Measurements from ENCODE around the gene KLK13.

KLK13 gene

GRCh38 chr19:51060973-51061372 is 3.9 kb downstream of the KLK13 start:
- no peak for DNase-seq (ENCODE audit: low read depth in 2 of 2)

- DNase-seq (ENCODE audit: low read depth in 2 of 2): no peak
Measured at GRCh38 chr19:51060336-51060735, 4.6 kb downstream of the KLK13 start.

- DNase-seq (ENCODE audit: low read depth in 2 of 2): no peak
Measured at GRCh38 chr19:51059715-51060114, 5.2 kb downstream of the KLK13 start.

DNA sequence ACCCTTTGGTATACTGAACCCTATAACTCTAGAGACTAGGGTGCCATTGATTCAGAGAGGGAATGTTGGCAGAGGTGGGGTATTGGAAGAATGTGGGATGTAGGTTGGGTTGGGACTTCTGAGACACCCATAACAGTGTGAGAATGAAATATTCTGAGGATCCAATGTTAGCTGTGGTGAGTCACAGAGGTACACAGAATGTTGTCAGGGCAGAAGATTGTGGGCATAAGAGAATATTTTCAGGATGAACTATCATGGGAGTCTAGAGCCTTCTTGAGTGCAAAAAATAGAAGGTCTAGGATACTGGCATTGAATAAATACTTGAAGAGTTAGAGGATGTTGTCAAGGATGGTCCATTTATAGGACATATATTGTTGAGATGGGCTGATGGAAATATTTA is 9.0 kb downstream of the KLK13 start:
- no peak for DNase-seq (ENCODE audit: low read depth in 2 of 2)

- no peak for DNase-seq (ENCODE audit: low read depth in 2 of 2)
Measured at GRCh38 chr19:51047031-51047335, 17.9 kb downstream of the KLK13 start.

GRCh38 chr19:51044327-51044726 is 20.6 kb downstream of the KLK13 start:
- DNase-seq (ENCODE audit: low read depth in 2 of 2): no peak

GRCh38 chr19:51043497-51043896 is 21.4 kb downstream of the KLK13 start:
- no peak for DNase-seq (ENCODE audit: low read depth in 2 of 2)

DNA sequence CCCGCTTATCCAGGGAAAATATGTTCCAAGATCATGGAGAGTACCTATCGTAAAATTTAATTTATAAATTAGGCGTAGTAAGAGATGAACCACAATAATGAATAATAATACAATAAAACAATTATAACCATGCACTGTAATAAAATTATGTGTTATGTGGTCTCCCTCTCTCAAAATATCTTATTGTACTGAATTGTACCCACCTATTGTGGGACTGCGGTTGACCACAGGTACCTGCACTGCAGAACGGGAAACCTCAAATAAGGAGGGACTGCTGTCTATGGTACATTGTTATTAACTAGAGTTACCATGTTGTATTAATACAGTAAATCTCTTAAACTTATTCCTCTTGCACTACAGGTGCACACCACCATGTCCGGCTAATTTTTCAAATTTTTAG is 24.7 kb downstream of the KLK13 start:
- DNase-seq (ENCODE audit: low read depth in 2 of 2): no peak

GRCh38 chr19:51036519-51036918 is 28.4 kb downstream of the KLK13 start:
- DNase-seq (ENCODE audit: low read depth in 2 of 2): no peak

- DNase-seq (ENCODE audit: low read depth in 2 of 2): no peak
Measured at GRCh38 chr19:51034704-51035103, 30.2 kb downstream of the KLK13 start, which contains the start of gene KLK12. TSS of gene KLK12 (minus strand) at chr19:51035002. CDS start at chr19:51034621, 381 bp downstream.

DNA sequence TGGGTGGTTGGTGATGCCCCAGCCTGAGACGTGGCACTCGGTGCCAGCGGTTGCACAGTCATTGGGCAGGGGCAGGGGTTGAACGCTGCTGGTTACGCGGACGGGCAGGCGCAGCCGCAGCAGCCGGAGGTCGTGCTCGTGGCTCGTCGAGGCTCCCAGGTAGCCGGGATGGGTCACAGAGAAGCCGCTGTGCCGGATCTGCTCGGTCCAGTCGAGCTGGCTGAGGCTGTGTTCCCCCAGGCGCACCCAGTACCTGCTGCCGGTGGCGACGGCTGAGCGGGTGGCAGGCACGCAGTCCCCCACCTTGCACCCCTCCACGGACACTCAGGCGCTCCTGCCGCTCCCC is 33.0 kb downstream of the KLK13 start:
- no peak for DNase-seq (ENCODE audit: low read depth in 2 of 2)

DNA sequence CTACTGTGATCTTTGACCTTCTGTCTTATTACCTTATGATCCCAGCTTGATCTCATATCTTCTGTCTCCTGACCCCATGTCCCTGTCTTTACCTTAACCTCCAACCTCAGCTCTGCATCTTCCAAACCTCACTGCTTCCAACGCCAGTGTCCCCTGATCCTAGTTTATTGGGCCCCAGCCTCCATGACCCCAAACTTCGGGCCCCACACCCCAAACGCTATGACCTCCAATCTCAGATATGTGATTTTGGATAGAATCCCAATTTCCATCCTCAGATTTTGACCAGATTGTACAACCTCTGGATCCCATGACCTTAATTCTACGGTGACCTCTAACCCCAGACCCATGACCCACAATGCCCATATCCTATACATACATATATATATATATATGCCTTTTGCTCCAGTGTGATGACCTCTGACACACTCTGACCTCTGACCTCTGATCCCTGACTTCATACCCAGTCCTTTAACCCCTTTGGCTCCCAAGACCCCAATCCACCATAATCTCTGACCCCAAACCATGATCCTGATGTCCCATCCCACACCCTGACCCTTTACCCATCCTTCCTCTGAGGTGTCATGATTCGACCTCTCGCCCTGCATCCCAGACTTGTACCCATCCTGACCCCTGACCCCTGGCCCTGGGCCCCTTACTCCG is 33.5 kb downstream of the KLK13 start:
- DNase-seq (ENCODE audit: low read depth in 2 of 2): no peak

GRCh38 chr19:51030631-51031030 is 34.3 kb downstream of the KLK13 start:
- no peak for DNase-seq (ENCODE audit: low read depth in 2 of 2)

DNA sequence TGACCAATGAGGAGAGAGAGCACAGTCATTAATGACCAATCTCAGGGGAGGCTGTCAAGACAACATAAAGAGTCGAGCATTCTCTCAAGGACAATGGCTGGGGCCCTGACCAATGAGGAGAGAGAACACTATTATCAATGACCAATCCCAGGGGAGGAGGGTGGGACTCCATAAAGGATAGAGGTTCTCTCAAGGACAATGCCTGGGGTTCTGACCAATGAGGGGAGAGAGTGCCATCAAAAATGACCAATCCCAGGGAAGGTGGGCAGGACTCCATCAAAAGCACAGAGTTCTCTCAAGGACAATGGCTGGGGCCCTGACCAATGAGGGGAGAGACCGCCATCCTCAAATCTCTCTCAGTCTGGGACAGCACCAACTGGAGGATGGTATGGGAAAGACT is 35.2 kb downstream of the KLK13 start:
- DNase-seq (ENCODE audit: low read depth in 2 of 2): no peak

DNA sequence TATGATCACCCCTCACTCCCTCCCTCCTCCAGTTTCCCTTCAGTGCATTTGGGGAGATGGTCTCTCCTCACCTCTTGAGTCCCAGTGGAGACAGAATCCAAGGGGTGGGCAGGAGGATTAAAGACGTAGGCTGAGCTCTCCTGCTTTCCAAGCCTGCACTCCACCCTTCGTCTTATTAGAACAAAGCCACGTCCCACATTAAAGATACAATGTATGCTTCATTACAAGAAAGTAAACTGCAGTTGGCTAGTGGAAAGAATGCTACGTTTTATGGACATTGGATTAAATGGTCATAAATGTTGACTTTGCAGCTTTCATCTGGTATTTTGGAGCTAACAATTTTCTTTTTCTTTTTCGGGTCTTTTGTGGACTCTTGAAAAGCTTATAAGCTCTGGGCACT is 37.0 kb downstream of the KLK13 start:
- DNase-seq (ENCODE audit: low read depth in 2 of 2): no peak

DNA sequence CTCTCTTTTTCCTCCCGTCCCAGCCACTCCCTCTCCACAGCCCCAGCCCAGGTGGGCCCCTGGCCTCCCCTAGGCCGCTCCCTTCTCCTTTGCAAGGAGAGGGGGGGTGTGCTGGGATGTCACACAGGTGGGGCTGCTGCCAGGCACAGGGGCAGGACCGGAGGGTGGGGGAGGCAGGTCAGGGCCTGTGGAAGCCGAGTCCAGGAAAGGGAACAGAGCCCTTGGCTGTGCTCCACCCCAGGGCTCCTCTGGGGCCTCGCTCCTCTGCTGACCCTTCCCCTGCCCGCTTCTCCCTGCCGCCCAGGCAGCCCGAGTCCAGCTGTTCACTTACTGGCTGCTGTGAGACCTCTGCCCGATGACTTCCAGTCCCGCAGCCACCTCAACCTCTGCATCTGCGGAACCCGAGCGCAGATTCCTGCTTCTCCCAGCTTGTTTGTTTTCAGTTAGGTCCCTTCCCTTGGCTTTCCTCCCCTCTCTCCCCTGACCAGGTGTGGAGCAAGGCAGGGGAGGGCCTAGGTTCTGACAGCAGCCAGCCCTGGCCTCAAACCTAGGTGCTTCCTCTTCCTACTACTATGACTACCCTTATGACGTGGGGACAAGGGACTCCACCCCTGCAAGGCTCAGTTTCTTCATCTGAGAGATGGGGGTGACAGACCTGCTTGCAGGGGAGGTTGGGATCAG is 37.6 kb downstream of the KLK13 start:
- DNase-seq (ENCODE audit: low read depth in 2 of 2): no peak

- no peak for DNase-seq (ENCODE audit: low read depth in 2 of 2)
Measured at GRCh38 chr19:51026554-51026831, 38.4 kb downstream of the KLK13 start, which contains the start of gene KLK11. TSS of gene KLK11 (minus strand) at chr19:51026616. CDS start at chr19:51025631, 985 bp downstream.

DNA sequence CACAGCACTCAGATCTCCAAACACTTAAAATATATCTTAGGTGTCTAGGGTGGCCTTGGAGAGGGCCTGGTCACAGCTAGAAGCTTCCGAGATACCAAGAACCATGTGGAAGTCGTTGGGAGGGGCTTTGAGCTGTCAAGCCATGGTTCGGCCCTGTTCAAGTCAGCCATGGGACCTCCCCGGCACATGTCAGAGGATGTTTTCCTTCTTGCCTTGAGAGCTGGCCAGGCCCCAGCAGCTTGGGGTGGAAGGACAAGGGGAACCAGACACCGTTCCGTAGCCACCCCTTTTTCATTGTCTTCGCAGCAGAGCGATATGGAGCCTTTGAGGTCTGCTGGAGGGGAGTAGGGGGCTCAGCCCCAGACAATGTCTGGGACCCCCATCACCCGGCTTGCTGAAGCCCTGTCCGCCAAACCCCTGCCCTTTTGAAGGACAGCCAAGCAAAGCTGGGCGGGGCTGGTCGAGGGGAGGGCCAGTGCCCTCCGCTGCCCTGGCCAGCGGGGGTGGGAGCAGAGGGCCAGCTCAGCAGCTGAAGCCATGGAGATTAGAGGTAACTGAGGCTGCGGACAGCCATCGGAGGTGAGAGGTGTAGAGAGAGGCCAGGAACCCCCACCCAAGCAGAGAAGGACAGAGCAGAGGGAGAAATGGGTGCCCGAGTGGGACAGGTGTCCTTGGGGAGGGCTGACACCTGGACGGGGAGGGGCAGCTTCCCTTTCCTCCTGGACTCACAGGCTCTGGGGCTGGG is 38.9 kb downstream of the KLK13 start:
- no peak for DNase-seq (ENCODE audit: low read depth in 2 of 2)

DNA sequence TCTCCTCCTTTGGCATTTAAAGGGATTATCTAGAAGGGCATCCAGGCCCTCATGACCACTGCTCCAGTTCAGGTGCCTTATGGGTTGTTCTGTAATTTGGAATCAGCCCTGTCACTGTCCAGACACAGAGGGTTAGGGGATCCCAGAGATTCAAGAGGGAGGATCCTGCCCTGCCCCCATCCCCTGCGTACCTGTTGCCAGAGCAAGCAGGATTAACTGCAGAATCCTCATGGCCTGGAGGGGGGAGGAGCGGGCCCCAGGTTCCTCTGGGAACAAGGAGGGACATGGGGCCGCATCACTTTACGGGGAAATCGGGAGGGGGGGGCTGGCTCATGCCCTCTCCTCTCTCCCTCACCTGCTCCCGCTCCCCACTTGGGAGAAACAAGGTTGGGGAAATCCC is 39.5 kb downstream of the KLK13 start:
- DNase-seq (ENCODE audit: low read depth in 2 of 2): no peak

GRCh38 chr19:51024924-51025323 is 40.0 kb downstream of the KLK13 start:
- DNase-seq (ENCODE audit: low read depth in 2 of 2): no peak

GRCh38 chr19:51023946-51024345 is 40.9 kb downstream of the KLK13 start:
- DNase-seq (ENCODE audit: low read depth in 2 of 2): no peak

GRCh38 chr19:51022526-51022925 is 42.4 kb downstream of the KLK13 start:
- DNase-seq (ENCODE audit: low read depth in 2 of 2): no peak

DNA sequence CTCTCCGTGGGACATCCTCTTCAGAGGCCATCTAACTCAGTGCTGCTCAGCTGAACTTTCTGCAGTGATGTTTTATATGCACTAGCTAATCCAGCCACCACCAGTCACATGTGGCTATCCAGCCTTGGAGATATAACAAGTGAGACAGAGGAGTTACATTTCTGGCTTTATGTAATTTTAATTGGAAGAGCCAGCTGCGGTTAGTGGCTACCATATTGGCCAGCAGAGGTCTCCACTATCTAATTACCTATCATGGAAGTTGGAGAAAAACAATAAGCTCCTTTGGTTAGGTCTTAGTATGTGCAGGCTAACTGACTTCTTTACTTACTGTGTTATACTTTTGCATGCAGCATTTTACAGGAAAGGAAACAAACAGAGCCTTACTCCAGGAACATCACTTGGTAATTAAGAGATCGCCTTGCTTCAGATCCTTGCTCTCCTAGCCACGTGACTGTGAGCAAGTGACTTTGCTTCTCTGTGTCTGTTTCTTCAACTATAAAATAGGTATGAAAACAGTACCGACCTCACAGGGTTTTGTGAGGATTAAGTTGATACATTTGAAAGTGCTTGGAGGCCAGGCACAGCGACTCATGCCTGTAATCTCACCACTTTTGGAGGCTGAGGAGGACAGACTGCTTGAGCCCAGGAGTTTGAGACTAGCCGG is 43.8 kb downstream of the KLK13 start:
- no peak for DNase-seq (ENCODE audit: low read depth in 2 of 2)

Measured in stimulated activated CD4-positive, alpha-beta T cell treated with anti-CD3 and anti-CD28 coated beads, Interleukin-4, amount 100 ng/mL, for 48 hours (primary cell).